HEK293 (cell line): Measurements from ENCODE around the gene PTPRN2.

Experiments
- BCL11B ChIP-seq: fragments of 450-650 bp; formaldehyde crosslinking; IDR thresholded peaks from 2 replicates; pipeline ENCODE4 v1.5.1; 2016; ENCODE audit warnings: low read depth, missing biosample characterization, missing genetic modification characterization
- GLI2 ChIP-seq: fragments of 450-650 bp; formaldehyde crosslinking; IDR thresholded peaks from 2 replicates; pipeline ENCODE4; 2017; ENCODE audit warnings: missing biosample characterization, missing genetic modification characterization, low read depth, borderline replicate concordance
- HOXD13 ChIP-seq: sonication (generic); formaldehyde crosslinking; IDR thresholded peaks from 2 replicates; pipeline ENCODE4 v1.8.0; 2022; ENCODE audit warnings: missing genetic modification reagents, borderline replicate concordance
- KLF10 ChIP-seq: fragments of 450-650 bp; IDR thresholded peaks from 2 replicates; pipeline ENCODE4 v1.5.1; 2018; ENCODE audit warnings: missing biosample characterization, mild to moderate bottlenecking, missing genetic modification characterization
- MZF1 ChIP-seq: fragments of 450-650 bp; formaldehyde crosslinking; IDR thresholded peaks from 2 replicates; pipeline ENCODE4 v1.5.1; 2017; ENCODE audit warnings: missing biosample characterization, missing genetic modification characterization, borderline replicate concordance
- SP2 ChIP-seq: fragments of 450-650 bp; formaldehyde crosslinking; IDR thresholded peaks from 2 replicates; pipeline ENCODE4 v1.5.1; 2016; ENCODE audit warnings: missing biosample characterization, missing genetic modification characterization
- TRIM28 ChIP-seq: IDR thresholded peaks from 2 replicates; pipeline ENCODE4 v1.6.1; 2011; ENCODE audit warnings: low read length, control low read depth, borderline replicate concordance
- ZBTB7A ChIP-seq: fragments of 450-650 bp; formaldehyde crosslinking; IDR thresholded peaks from 2 replicates; pipeline ENCODE4 v1.5.1; 2016; ENCODE audit warnings: low read depth, missing biosample characterization, missing genetic modification characterization
- ZNF114 ChIP-seq: fragments of 450-650 bp; formaldehyde crosslinking; IDR thresholded peaks from 2 replicates; pipeline ENCODE4 v1.5.0; 2017; ENCODE audit warnings: missing biosample characterization, missing genetic modification characterization
- ZNF146 ChIP-seq: fragments of 450-650 bp; formaldehyde crosslinking; IDR thresholded peaks from 2 replicates; pipeline ENCODE4 v1.5.1; 2016; ENCODE audit warnings: missing biosample characterization, missing genetic modification characterization
- ZNF174 ChIP-seq: fragments of 450-650 bp; formaldehyde crosslinking; IDR thresholded peaks from 2 replicates; pipeline ENCODE4 v1.5.0; 2017; ENCODE audit warnings: missing biosample characterization, mild to moderate bottlenecking, missing genetic modification characterization
- ZNF23 ChIP-seq: fragments of 450-650 bp; formaldehyde crosslinking; IDR thresholded peaks from 2 replicates; pipeline ENCODE4 v1.5.1; 2016; ENCODE audit warnings: missing biosample characterization, missing genetic modification characterization, borderline replicate concordance
- ZNF292 ChIP-seq: fragments of 450-650 bp; formaldehyde crosslinking; IDR thresholded peaks from 2 replicates; pipeline ENCODE4 v1.5.1; 2016; ENCODE audit warnings: low read depth, missing biosample characterization, missing genetic modification characterization, borderline replicate concordance
- ZNF335 ChIP-seq: fragments of 450-650 bp; formaldehyde crosslinking; conservative IDR thresholded peaks from 2 replicates; pipeline ENCODE4 v1.5.1; 2016; ENCODE audit warnings: missing biosample characterization, missing genetic modification characterization
- ZNF354C ChIP-seq: fragments of 450-650 bp; formaldehyde crosslinking; IDR thresholded peaks from 2 replicates; pipeline ENCODE4 v1.5.1; 2016; ENCODE audit warnings: missing biosample characterization, missing genetic modification characterization, low read depth, borderline replicate concordance
- ZNF404 ChIP-seq: fragments of 450-650 bp; formaldehyde crosslinking; IDR thresholded peaks from 2 replicates; pipeline ENCODE4 v1.5.1; 2017; ENCODE audit warnings: missing biosample characterization, missing genetic modification characterization
- ZNF48 ChIP-seq: fragments of 450-650 bp; formaldehyde crosslinking; IDR thresholded peaks from 2 replicates; pipeline ENCODE4 v1.5.1; 2016; ENCODE audit warnings: missing biosample characterization, missing genetic modification characterization
- ZNF514 ChIP-seq: fragments of 450-650 bp; formaldehyde crosslinking; IDR thresholded peaks from 2 replicates; pipeline ENCODE4 v1.5.1; 2016; ENCODE audit warnings: missing biosample characterization, missing genetic modification characterization
- ZNF529 ChIP-seq: fragments of 450-650 bp; formaldehyde crosslinking; IDR thresholded peaks from 2 replicates; pipeline ENCODE4 v1.5.1; 2017; ENCODE audit warnings: missing genetic modification characterization, missing biosample characterization; ENCODE audit not compliant: insufficient replicate concordance
- ZNF548 ChIP-seq: fragments of 450-650 bp; formaldehyde crosslinking; IDR thresholded peaks from 2 replicates; pipeline ENCODE4 v1.5.1; 2016; ENCODE audit warnings: missing biosample characterization, missing genetic modification characterization
- ZNF561 ChIP-seq: fragments of 450-650 bp; IDR thresholded peaks from 2 replicates; pipeline ENCODE4 v1.5.1; 2018; ENCODE audit warnings: missing biosample characterization, missing genetic modification characterization, borderline replicate concordance
- ZNF600 ChIP-seq: fragments of 450-650 bp; formaldehyde crosslinking; IDR thresholded peaks from 2 replicates; pipeline ENCODE4 v1.5.1; 2016; ENCODE audit warnings: missing biosample characterization, missing genetic modification characterization
- ZNF837 ChIP-seq: fragments of 450-650 bp; formaldehyde crosslinking; IDR thresholded peaks from 2 replicates; pipeline ENCODE4 v1.5.1; 2016; ENCODE audit warnings: missing biosample characterization, missing genetic modification characterization
- TF ChIP-seq, protein P1 (sequence below): fragments of 450-650 bp; formaldehyde crosslinking; IDR thresholded peaks from 2 replicates; pipeline ENCODE4 v1.5.1; 2017; ENCODE audit warnings: missing biosample characterization, missing genetic modification characterization
- TF ChIP-seq, protein P2 (sequence below): fragments of 450-650 bp; formaldehyde crosslinking; IDR thresholded peaks from 2 replicates; pipeline ENCODE4 v1.5.1; 2016; ENCODE audit warnings: missing biosample characterization, missing genetic modification characterization
- TF ChIP-seq, protein P3 (sequence below): fragments of 450-650 bp; formaldehyde crosslinking; conservative IDR thresholded peaks from 2 replicates; pipeline ENCODE4 v1.5.1; 2016; ENCODE audit warnings: low read depth, missing biosample characterization, missing genetic modification characterization
- TF ChIP-seq, protein P4 (sequence below): fragments of 450-650 bp; formaldehyde crosslinking; IDR thresholded peaks from 2 replicates; pipeline ENCODE4 v1.5.1; 2016; ENCODE audit warnings: missing biosample characterization, missing genetic modification characterization
- TF ChIP-seq, protein P5 (sequence below): fragments of 450-650 bp; formaldehyde crosslinking; IDR thresholded peaks from 2 replicates; pipeline ENCODE4 v1.5.1; 2017; ENCODE audit warnings: missing biosample characterization, missing genetic modification characterization

The PTPRN2 gene

DNA sequence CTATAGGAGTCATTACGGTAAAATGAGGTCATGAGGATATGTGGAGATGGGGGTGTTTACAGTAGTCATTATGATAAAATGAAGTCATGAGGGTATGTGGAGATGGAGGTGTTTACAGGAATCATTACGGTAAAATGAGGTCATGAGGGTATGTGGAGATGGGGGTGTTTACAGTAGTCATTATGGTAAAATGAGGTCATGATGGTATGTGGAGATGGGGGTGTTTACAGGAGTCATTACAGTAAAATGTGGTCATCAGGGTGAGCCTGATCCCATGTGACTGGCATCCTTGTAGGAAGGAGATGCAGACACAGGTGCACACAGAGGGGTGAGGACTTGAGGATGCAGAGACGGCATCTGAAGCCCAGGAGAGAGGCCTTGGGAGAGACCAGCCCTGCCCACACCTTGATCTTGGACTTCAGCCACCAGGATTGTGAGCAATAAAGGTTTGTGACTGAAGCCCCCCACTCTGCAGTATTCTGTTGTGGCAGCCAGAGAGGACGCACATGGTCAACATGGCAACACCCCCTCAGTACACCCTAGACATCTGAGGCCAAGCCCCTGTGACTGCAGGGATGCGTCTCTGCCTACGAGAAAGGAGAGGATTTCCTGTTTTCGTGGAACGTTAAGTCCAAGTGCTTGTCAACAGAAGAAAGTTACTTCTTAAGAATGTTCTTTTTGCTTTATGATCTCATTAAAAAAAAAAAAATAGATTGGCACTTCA is 706.4 kb downstream of the PTPRN2 start (continued):
- TF ChIP-seq, protein P1, sequence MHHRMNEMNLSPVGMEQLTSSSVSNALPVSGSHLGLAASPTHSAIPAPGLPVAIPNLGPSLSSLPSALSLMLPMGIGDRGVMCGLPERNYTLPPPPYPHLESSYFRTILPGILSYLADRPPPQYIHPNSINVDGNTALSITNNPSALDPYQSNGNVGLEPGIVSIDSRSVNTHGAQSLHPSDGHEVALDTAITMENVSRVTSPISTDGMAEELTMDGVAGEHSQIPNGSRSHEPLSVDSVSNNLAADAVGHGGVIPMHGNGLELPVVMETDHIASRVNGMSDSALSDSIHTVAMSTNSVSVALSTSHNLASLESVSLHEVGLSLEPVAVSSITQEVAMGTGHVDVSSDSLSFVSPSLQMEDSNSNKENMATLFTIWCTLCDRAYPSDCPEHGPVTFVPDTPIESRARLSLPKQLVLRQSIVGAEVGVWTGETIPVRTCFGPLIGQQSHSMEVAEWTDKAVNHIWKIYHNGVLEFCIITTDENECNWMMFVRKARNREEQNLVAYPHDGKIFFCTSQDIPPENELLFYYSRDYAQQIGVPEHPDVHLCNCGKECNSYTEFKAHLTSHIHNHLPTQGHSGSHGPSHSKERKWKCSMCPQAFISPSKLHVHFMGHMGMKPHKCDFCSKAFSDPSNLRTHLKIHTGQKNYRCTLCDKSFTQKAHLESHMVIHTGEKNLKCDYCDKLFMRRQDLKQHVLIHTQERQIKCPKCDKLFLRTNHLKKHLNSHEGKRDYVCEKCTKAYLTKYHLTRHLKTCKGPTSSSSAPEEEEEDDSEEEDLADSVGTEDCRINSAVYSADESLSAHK: no peak
- TF ChIP-seq ZNF600 (tag by site-specific recombination) (no peak), ZBTB7A (tag by site-specific recombination) (no peak), ZNF48 (tag by site-specific recombination) (no peak), ZNF529 (tag by site-specific recombination) (no peak), ZNF23 (tag by site-specific recombination) (no peak), BCL11B (no peak), ZNF174 (tag by site-specific recombination) (no peak), ZNF514 (tag by site-specific recombination) (peak; percentile 39; the same call in 1 of the 2 replicates), ZNF404 (tag by site-specific recombination) (no peak), ZNF146 (no peak), KLF10 (no peak), SP2 (tag by site-specific recombination) (no peak), ZNF335 (tag by site-specific recombination) (0 out of 2 replicates have a peak, but pooled peaks have one; percentile 42), MZF1 (tag by site-specific recombination) (no peak), ZNF548 (tag by site-specific recombination) (no peak), GLI2 (no peak), ZNF114 (tag by site-specific recombination) (no peak), TRIM28 (peak; percentile 100), ZNF292 (no peak), ZNF837 (tag by site-specific recombination) (no peak), ZNF561 (tag by site-specific recombination) (no peak), HOXD13 (CRISPR knock-in tag) (no peak), ZNF354C (tag by site-specific recombination) (no peak)
- TF ChIP-seq, protein P2, sequence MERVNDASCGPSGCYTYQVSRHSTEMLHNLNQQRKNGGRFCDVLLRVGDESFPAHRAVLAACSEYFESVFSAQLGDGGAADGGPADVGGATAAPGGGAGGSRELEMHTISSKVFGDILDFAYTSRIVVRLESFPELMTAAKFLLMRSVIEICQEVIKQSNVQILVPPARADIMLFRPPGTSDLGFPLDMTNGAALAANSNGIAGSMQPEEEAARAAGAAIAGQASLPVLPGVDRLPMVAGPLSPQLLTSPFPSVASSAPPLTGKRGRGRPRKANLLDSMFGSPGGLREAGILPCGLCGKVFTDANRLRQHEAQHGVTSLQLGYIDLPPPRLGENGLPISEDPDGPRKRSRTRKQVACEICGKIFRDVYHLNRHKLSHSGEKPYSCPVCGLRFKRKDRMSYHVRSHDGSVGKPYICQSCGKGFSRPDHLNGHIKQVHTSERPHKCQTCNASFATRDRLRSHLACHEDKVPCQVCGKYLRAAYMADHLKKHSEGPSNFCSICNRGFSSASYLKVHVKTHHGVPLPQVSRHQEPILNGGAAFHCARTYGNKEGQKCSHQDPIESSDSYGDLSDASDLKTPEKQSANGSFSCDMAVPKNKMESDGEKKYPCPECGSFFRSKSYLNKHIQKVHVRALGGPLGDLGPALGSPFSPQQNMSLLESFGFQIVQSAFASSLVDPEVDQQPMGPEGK (tag by site-specific recombination): peak; percentile 31; the same call in 1 of the 2 replicates
- TF ChIP-seq, protein P3, sequence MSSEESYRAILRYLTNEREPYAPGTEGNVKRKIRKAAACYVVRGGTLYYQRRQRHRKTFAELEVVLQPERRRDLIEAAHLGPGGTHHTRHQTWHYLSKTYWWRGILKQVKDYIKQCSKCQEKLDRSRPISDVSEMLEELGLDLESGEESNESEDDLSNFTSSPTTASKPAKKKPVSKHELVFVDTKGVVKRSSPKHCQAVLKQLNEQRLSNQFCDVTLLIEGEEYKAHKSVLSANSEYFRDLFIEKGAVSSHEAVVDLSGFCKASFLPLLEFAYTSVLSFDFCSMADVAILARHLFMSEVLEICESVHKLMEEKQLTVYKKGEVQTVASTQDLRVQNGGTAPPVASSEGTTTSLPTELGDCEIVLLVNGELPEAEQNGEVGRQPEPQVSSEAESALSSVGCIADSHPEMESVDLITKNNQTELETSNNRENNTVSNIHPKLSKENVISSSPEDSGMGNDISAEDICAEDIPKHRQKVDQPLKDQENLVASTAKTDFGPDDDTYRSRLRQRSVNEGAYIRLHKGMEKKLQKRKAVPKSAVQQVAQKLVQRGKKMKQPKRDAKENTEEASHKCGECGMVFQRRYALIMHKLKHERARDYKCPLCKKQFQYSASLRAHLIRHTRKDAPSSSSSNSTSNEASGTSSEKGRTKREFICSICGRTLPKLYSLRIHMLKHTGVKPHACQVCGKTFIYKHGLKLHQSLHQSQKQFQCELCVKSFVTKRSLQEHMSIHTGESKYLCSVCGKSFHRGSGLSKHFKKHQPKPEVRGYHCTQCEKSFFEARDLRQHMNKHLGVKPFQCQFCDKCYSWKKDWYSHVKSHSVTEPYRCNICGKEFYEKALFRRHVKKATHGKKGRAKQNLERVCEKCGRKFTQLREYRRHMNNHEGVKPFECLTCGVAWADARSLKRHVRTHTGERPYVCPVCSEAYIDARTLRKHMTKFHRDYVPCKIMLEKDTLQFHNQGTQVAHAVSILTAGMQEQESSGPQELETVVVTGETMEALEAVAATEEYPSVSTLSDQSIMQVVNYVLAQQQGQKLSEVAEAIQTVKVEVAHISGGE (tag by site-specific recombination): no peak
- TF ChIP-seq, protein P4, sequence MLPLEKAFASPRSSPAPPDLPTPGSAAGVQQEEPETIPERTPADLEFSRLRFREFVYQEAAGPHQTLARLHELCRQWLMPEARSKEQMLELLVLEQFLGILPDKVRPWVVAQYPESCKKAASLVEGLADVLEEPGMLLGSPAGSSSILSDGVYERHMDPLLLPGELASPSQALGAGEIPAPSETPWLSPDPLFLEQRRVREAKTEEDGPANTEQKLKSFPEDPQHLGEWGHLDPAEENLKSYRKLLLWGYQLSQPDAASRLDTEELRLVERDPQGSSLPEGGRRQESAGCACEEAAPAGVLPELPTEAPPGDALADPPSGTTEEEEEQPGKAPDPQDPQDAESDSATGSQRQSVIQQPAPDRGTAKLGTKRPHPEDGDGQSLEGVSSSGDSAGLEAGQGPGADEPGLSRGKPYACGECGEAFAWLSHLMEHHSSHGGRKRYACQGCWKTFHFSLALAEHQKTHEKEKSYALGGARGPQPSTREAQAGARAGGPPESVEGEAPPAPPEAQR (tag by site-specific recombination): no peak
- TF ChIP-seq, protein P5, sequence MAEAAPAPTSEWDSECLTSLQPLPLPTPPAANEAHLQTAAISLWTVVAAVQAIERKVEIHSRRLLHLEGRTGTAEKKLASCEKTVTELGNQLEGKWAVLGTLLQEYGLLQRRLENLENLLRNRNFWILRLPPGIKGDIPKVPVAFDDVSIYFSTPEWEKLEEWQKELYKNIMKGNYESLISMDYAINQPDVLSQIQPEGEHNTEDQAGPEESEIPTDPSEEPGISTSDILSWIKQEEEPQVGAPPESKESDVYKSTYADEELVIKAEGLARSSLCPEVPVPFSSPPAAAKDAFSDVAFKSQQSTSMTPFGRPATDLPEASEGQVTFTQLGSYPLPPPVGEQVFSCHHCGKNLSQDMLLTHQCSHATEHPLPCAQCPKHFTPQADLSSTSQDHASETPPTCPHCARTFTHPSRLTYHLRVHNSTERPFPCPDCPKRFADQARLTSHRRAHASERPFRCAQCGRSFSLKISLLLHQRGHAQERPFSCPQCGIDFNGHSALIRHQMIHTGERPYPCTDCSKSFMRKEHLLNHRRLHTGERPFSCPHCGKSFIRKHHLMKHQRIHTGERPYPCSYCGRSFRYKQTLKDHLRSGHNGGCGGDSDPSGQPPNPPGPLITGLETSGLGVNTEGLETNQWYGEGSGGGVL (tag by site-specific recombination): peak; percentile 27; the same call in 1 of the 2 replicates
